K562 (cell line): ENCODE results near the gene BNIP5. TPM values are rescaled to one million over a fixed set of nuclear protein-coding genes. Genes with fewer than 3 reads are reported as not detected.
A peak's percentile ranks its signal among the peaks of the same experiment; 100 is the strongest.

Experiments used
- ATAC-seq: fragments of 200-7000 bp; cut with Tn5 transposase; 3 replicates; pipeline ENCODE4 v1.9.1; 2020; ENCODE audit warnings: moderate library complexity
- BruUV-seq: library from RNA; stranded (reverse); fragments of 400-500 nt; replicated peaks from 2 replicates; lab custom pipeline; 2021; lab: Mats Ljungman, UMichigan
- CTCF ChIA-PET: fragments of 300-600 bp; formaldehyde crosslinking; extraction: SDS; loops from one replicate; lab custom pipeline; 2021; ENCODE audit warnings: low intra/inter-chr PET ratio; lab: Yijun Ruan, JAX
- POLR2A ChIA-PET: fragments of 300-600, 350-650 bp; sonication (Branson Sonifier 250); formaldehyde crosslinking; extraction: SDS; loops from one replicate; lab custom pipeline; 2021; ENCODE audit warnings: antibody characterized with exemption, inconsistent platforms; lab: Yijun Ruan, JAX
- DNase-seq, 4 experiments: peaks; one replicate each; pipeline versions ENCODE4 v3.0.0 to v3.0.0-alpha.2; 2011 to 2018; ENCODE audit warnings: low spot score in 3 of 4, mixed read lengths in 3 of 4; ENCODE audit errors: extremely low read depth in 1 of 4
- FAIRE-seq: peaks from 2 replicates; lab custom pipeline; 2011; peaks lifted over from hg19 to GRCh38; lab: Jason Lieb, UNC
- H2AFZ ChIP-seq: 2 replicates; pipeline ENCODE4 v1.6.0; 2011; ENCODE audit warnings: low read depth, low read length, control low read depth, inconsistent platforms
- H3K27ac ChIP-seq: fragments of 200-600 bp; 3 replicates; pipeline ENCODE4 v1.8.0; 2011; ENCODE audit warnings: low read depth, mild to moderate bottlenecking, control low read depth, inconsistent platforms, low read length, moderate library complexity, mixed read lengths; ENCODE audit errors: extremely low read depth
- H3K27me3 ChIP-seq, 2 experiments: fragments of 300-600 bp in 1 of 2; 2 replicates in 1 of 2; 3 replicates in 1 of 2; pipeline versions ENCODE4 v1.6.0 to v1.8.0; 2011; ENCODE audit warnings: inconsistent platforms in 2 of 2, low read length in 2 of 2, mild to moderate bottlenecking in 1 of 2, mixed read lengths in 1 of 2, moderate library complexity in 1 of 2; ENCODE audit not compliant: control insufficient read depth in 2 of 2, insufficient read depth in 2 of 2
- H3K36me3 ChIP-seq: fragments of 300-600 bp; 3 replicates; pipeline ENCODE4 v1.8.0; 2011; ENCODE audit warnings: mild to moderate bottlenecking, low read length, inconsistent platforms; ENCODE audit not compliant: control insufficient read depth, insufficient read depth
- H3K4me1 ChIP-seq, 2 experiments: fragments of 200-600 bp in 1 of 2; replicated peaks in 1 of 2; 2 replicates in 1 of 2; 3 replicates in 1 of 2; pipeline versions ENCODE4 v1.5.1 to v1.8.0; 2011; ENCODE audit warnings: inconsistent platforms in 2 of 2, low read length in 2 of 2, mild to moderate bottlenecking in 1 of 2, mixed read lengths in 1 of 2, moderate library complexity in 1 of 2; ENCODE audit not compliant: control insufficient read depth in 2 of 2, insufficient read depth in 2 of 2
- H3K4me2 ChIP-seq: 2 replicates; pipeline ENCODE4 v1.6.1; 2011; ENCODE audit warnings: low read length, control low read depth, inconsistent platforms, mixed read lengths; ENCODE audit not compliant: insufficient read depth
- H3K4me3 ChIP-seq: fragments of 200-600 bp; sonication (generic), shearing (Covaris generic); 2 replicates; pipeline ENCODE4 v1.5.1; 2016; ENCODE audit warnings: control low read depth, inconsistent platforms
- H3K79me2 ChIP-seq: fragments of 200-600 bp; 3 replicates; pipeline ENCODE4 v1.8.0; 2011; ENCODE audit warnings: low read length, inconsistent platforms; ENCODE audit not compliant: control insufficient read depth, insufficient read depth
- H3K9ac ChIP-seq, 2 experiments: 2 replicates each; pipeline versions ENCODE4 v1.6.0 to v1.6.1; 2011; ENCODE audit warnings: low read depth in 2 of 2, low read length in 2 of 2, control low read depth in 1 of 2, inconsistent platforms in 1 of 2, mild to moderate bottlenecking in 1 of 2, mixed read lengths in 1 of 2; ENCODE audit not compliant: insufficient read depth in 1 of 2
- H3K9me1 ChIP-seq: one replicate; pipeline ENCODE4 v1.6.0; 2011; ENCODE audit warnings: inconsistent platforms, mild to moderate bottlenecking, low read length, moderate library complexity; ENCODE audit not compliant: control insufficient read depth, insufficient read depth
- H3K9me3 ChIP-seq: replicated peaks from 2 replicates; pipeline ENCODE4 v1.5.1; 2011; ENCODE audit warnings: low read depth, low read length, inconsistent platforms; ENCODE audit not compliant: control insufficient read depth, insufficient read depth
- H4K20me1 ChIP-seq: replicated peaks from 2 replicates; pipeline ENCODE4 v1.6.1; 2011; ENCODE audit warnings: low read length, inconsistent platforms, mixed read lengths; ENCODE audit not compliant: control insufficient read depth, insufficient read depth
- ATF3 ChIP-seq, 2 experiments: fragments of 450-650 bp in 1 of 2; sonication (generic) in 1 of 2; formaldehyde crosslinking in 1 of 2; IDR thresholded peaks in 1 of 2; conservative IDR thresholded peaks in 1 of 2; 2 replicates each; pipeline versions ENCODE4 v1.6.1 to v1.8.1; 2016 to 2023; ENCODE audit warnings: mild to moderate bottlenecking in 2 of 2, moderate library complexity in 2 of 2, inconsistent platforms in 1 of 2, missing genetic modification reagents in 1 of 2
- ATF7 ChIP-seq: fragments of 450-650 bp; IDR thresholded peaks from 2 replicates; pipeline ENCODE4 v1.7.1; 2014; ENCODE audit warnings: mild to moderate bottlenecking, moderate library complexity
- BRD4 ChIP-seq: fragments of 200-600 bp; sonication (generic); IDR thresholded peaks from 2 replicates; pipeline ENCODE4 v1.6.1; 2017; ENCODE audit warnings: inconsistent platforms
- JUND ChIP-seq, 2 experiments: IDR thresholded peaks; 2 replicates in 1 of 2; 3 replicates in 1 of 2; pipeline ENCODE4 v1.6.1; 2011; ENCODE audit warnings: borderline replicate concordance in 2 of 2, low read depth in 2 of 2, low read length in 2 of 2, improper control_type of control experiment in 1 of 2, missing biosample characterization in 1 of 2, missing genetic modification characterization in 1 of 2, missing genetic modification reagents in 1 of 2
- WGBS: fragments of 100-300 bp; shearing (Covaris generic); methylation state at CpG from one replicate; pipeline ENCODE4 v1.1.6; 2016; ENCODE audit warnings: low coverage, mixed read lengths; ENCODE audit not compliant: insufficient coverage; ENCODE audit errors: missing lambda C conversion rate; 5-methylcytosine and 5-hydroxymethylcytosine counted together
- in situ Hi-C: fragments of 300-500 bp; cut with MboI; formaldehyde crosslinking; loops from 4 replicates; pipeline ENCODE4 v1.15.0; 2018; ENCODE audit warnings: inconsistent platforms, mixed read lengths
- intact Hi-C: fragments of 100-400 bp; cut with micrococcal nuclease; formaldehyde crosslinking; loops from 2 replicates; pipeline ENCODE4 v1.14.2; 2022
- polyA plus RNA-seq, 8 experiments: library from polyadenylated mRNA; depleted of rRNA in 4 of 8; stranded (reverse) in 5 of 8; unstranded in 3 of 8; fragments of >200 nt; fragmentation: Nextera tagmentation in 2 of 8; fragmentation: Illumina TruSeq in 1 of 8; extraction: Ambion mirVana in 2 of 8; extraction: Trizol in 1 of 8; gene quantifications; 2 replicates each; pipeline versions ENCODE4 v1.2.1 to v1.2.3, GENCODE V29; 2011 to 2014; ENCODE audit warnings: inconsistent platforms in 1 of 8, missing spikeins in 1 of 8
- total RNA-seq, 7 experiments: library from RNA; depleted of rRNA in 6 of 7; stranded (reverse); fragments of >200 nt in 6 of 7; fragmentation: Illumina TruSeq in 2 of 7; extraction: Trizol in 2 of 7; gene quantifications; 2 replicates each; pipeline versions ENCODE4 v1.2.1 to v1.2.3, GENCODE V29; 2011 to 2021; ENCODE audit warnings: low replicate concordance in 1 of 7

Gene BNIP5
- total and polyA plus RNA-seq, 9 of the 15 experiments (the other 6 are each of a cell fraction or from before 2014, with no cell fraction given), result not detected

DNA sequence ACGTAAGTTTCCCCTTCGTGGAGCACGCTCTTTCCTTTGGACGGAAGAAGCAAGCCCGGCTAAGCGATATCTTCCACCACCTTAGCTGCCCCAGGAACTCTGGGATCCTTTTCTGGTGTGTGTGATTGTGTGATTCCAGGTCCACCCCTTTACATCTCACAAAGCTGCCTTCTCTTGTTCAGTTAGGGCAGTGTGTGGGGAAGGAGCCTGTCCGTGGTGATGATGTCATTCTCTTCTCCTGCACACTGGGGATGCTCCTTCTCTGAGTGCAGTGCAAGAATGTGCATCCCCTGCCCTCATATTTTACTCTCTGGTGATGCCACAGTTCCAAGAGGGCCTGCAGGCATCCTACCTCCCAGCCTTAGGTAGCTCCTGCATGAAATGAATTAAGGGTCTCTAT, 30.3 kb downstream of the BNIP5 start:
- DNase-seq (no peak), ATAC-seq (no peak), FAIRE-seq (no peak)
- H4K20me1 ChIP-seq, result peaks cover 6% of the 10 kb centered on the region; the same call in 1 of the 2 replicates
- H2AFZ ChIP-seq, result no peak overlapping the region
- ChIA-PET POLR2A (interaction anchor here (0.6 to 2.0 kb wide), 3 partner anchors 17 to 1383 kb away, joined by 3 to 7 read pairs (median 3); no protein-coding TSS in a partner anchor), CTCF (interaction anchor here (0.7 kb wide), 1 partner anchor 12 kb away, joined by 3 read pairs; no protein-coding TSS in a partner anchor)
- H3K9me3 ChIP-seq, result 0 out of 2 replicates have a peak, but pooled peaks cover 3% of the 10 kb centered on the region
- 29% methylated on average over 7 of the region's 7 CpGs for WGBS
- H3K79me2 ChIP-seq, result no peaks in the 10 kb centered on the region
- H3K4me2 ChIP-seq, result no peak overlapping the region
- H3K4me1 ChIP-seq, result no peaks in the 10 kb centered on the region
- TF ChIP-seq JUND (IDR thresholded peaks at IDR 0.05; ENCODE audit: borderline replicate concordance, low read depth, low read length) (peak; percentile 45; the same call in 1 of the 2 replicates), JUND (tag; IDR thresholded peaks at IDR 0.05; ENCODE audit: borderline replicate concordance, low read depth, low read length) (no peak), ATF3 (IDR thresholded peaks at IDR 0.05) (peak; percentile 87), ATF3 (CRISPR knock-in tag; conservative IDR thresholded peaks at IDR 0.05) (no peak), ATF7 (peak; percentile 80), BRD4 (no peak)
- peaks cover 43 to 78% of the 10 kb centered on the region in 2 experiments for H3K27me3 ChIP-seq
- no peak overlapping the region for H3K9ac ChIP-seq
- no peak overlapping the region for H3K4me3 ChIP-seq
- H3K27ac ChIP-seq, result no peak overlapping the region
- no peaks in the 10 kb centered on the region for H3K36me3 ChIP-seq
- in situ Hi-C loops, result no loop called here
- no peaks in the 10 kb centered on the region for H3K9me1 ChIP-seq
- intact Hi-C loops, result no loop called here
- BruUV-seq, result no TSS peak
